CD1c-positive myeloid dendritic cell (primary cell): ENCODE data around the gene CA10.

Experiments
- DNase-seq: peaks from one replicate; pipeline ENCODE4 v3.0.0-alpha.2; 2016; ENCODE audit errors: extremely low spot score

The CA10 gene

GRCh38 chr17:51725185-51725584, 433.3 kb downstream of the CA10 start:
- peak; percentile 10 for DNase-seq

- DNase-seq, result no peak
Observed at GRCh38 chr17:51724043-51724580, 434.4 kb downstream of the CA10 start.

GRCh38 chr17:51722994-51723393, 435.5 kb downstream of the CA10 start:
- no peak for DNase-seq

GRCh38 chr17:51721730-51722129, 436.8 kb downstream of the CA10 start:
- DNase-seq, result no peak

GRCh38 chr17:51720439-51720838, 438.1 kb downstream of the CA10 start:
- DNase-seq, result no peak

- no peak for DNase-seq
Observed at GRCh38 chr17:51718983-51719382, 439.5 kb downstream of the CA10 start.

- no peak for DNase-seq
Observed at GRCh38 chr17:51711581-51711980, 446.9 kb downstream of the CA10 start.

GRCh38 chr17:51710634-51710979, 447.9 kb downstream of the CA10 start:
- DNase-seq, result no peak

GRCh38 chr17:51709694-51710633, 448.6 kb downstream of the CA10 start:
- no peak for DNase-seq

- DNase-seq, result no peak
Observed at GRCh38 chr17:51707216-51707615, 451.3 kb downstream of the CA10 start.

- DNase-seq, result no peak
Observed at GRCh38 chr17:51706093-51706492, 452.4 kb downstream of the CA10 start.

- no peak for DNase-seq
Observed at GRCh38 chr17:51703361-51704341, 454.9 kb downstream of the CA10 start.

GRCh38 chr17:51702963-51703360, 455.6 kb downstream of the CA10 start:
- DNase-seq, result no peak

GRCh38 chr17:51701501-51701900, 457.0 kb downstream of the CA10 start:
- DNase-seq, result no peak

GRCh38 chr17:51700011-51700760, 458.3 kb downstream of the CA10 start:
- no peak for DNase-seq

- no peak for DNase-seq
Observed at GRCh38 chr17:51699303-51699702, 459.2 kb downstream of the CA10 start.

- DNase-seq, result no peak
Observed at GRCh38 chr17:51692917-51693316, 465.6 kb downstream of the CA10 start.

- DNase-seq, result no peak
Observed at GRCh38 chr17:51687887-51688286, 470.6 kb downstream of the CA10 start.

GRCh38 chr17:51685287-51685909, 473.1 kb downstream of the CA10 start:
- DNase-seq, result no peak

GRCh38 chr17:51684214-51684613, 474.3 kb downstream of the CA10 start:
- no peak for DNase-seq

- no peak for DNase-seq
Observed at GRCh38 chr17:51683291-51683690, 475.2 kb downstream of the CA10 start.
